ENCODE data around the gene SLC2A6.
A peak's percentile ranks its signal among the peaks of the same experiment; 100 is the strongest.

The SLC2A6 gene

GRCh38 chr9:133441571-133441970 lies 37.3 kb downstream of the SLC2A6 start:
- no peak for DNase-seq (ENCODE audit: extremely low read depth in 1 of 2, low read depth in 1 of 2)

- DNase-seq (ENCODE audit: extremely low read depth in 1 of 2, low read depth in 1 of 2), result no peak
These were observed 38.0 kb downstream of the SLC2A6 start for GRCh38 chr9:133440874-133441273.

- no peak for DNase-seq (ENCODE audit: extremely low read depth in 1 of 2, low read depth in 1 of 2)
These were observed 39.6 kb downstream of the SLC2A6 start for GRCh38 chr9:133439337-133439736.

DNA sequence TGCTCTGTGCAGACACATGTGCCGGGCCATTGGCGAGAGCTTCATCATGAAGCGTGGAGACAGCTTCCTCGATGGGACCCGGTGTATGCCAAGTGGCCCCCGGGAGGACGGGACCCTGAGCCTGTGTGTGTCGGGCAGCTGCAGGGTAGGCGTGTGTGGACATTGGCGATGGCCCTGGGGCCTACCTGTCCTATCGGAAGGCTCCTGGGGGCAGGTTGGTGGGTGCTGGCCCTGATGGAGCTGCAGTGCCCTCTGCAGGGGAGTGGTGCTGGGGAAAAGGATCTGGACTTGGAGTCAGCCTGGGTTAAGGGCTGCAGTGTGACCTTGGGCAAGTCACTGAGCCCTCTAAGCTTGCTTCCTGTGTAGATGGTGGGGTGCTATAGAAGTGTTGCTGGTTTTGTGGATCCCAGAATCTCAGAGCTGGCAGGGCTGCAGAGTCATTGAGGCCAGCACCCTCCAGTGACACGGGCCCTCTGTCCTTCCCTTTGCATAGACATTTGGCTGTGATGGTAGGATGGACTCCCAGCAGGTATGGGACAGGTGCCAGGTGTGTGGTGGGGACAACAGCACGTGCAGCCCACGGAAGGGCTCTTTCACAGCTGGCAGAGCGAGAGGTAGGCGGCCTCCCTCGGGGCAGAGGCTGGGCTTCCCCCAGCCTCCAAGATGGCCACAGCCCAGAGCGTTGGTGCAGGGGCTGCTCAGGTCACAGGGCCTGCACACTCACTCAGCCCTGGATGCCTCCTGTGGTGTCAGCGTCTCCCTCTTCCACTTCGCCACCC lies 41.0 kb downstream of the SLC2A6 start:
- no peak for DNase-seq (ENCODE audit: extremely low read depth in 1 of 2, low read depth in 1 of 2)

GRCh38 chr9:133436681-133437080 lies 42.2 kb downstream of the SLC2A6 start:
- DNase-seq (ENCODE audit: extremely low read depth in 1 of 2, low read depth in 1 of 2), result no peak

GRCh38 chr9:133433351-133433843 lies 45.5 kb downstream of the SLC2A6 start:
- no peak for DNase-seq (ENCODE audit: extremely low read depth in 1 of 2, low read depth in 1 of 2)

GRCh38 chr9:133430244-133430643 lies 48.7 kb downstream of the SLC2A6 start:
- no peak for DNase-seq (ENCODE audit: extremely low read depth in 1 of 2, low read depth in 1 of 2)

- DNase-seq (ENCODE audit: extremely low read depth in 1 of 2, low read depth in 1 of 2), result no peak
These were observed 49.2 kb downstream of the SLC2A6 start for GRCh38 chr9:133429641-133430161.

- DNase-seq (ENCODE audit: extremely low read depth in 1 of 2, low read depth in 1 of 2), result no peak
These were observed 49.7 kb downstream of the SLC2A6 start for GRCh38 chr9:133429214-133429613.

DNA sequence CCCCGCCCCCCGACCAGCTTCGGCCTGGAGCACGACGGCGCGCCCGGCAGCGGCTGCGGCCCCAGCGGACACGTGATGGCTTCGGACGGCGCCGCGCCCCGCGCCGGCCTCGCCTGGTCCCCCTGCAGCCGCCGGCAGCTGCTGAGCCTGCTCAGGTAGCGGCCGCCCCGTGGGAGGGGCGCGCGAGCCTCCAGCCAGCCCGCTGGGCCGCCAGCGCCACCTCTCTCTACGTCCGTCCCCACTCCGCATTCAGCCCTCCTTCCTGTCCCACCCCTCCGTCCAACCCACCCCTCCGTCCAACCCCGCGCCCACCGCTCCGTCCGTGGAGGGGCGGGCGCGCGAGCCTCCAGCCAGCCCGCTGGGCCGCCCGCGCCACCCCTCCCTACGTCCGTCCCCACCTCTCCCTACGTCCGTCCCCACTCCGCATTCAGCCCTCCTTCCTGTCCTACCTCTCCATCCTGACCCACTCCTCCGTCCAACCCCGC lies 50.2 kb downstream of the SLC2A6 start:
- DNase-seq (ENCODE audit: extremely low read depth in 1 of 2, low read depth in 1 of 2), result no peak

GRCh38 chr9:133427658-133428348 lies 51.1 kb downstream of the SLC2A6 start:
- no peak for DNase-seq (ENCODE audit: extremely low read depth in 1 of 2, low read depth in 1 of 2)

GRCh38 chr9:133426011-133426410 lies 52.9 kb downstream of the SLC2A6 start:
- DNase-seq (ENCODE audit: extremely low read depth in 1 of 2, low read depth in 1 of 2), result no peak

GRCh38 chr9:133425049-133425632 lies 53.8 kb downstream of the SLC2A6 start:
- no peak for DNase-seq (ENCODE audit: extremely low read depth in 1 of 2, low read depth in 1 of 2)

DNA sequence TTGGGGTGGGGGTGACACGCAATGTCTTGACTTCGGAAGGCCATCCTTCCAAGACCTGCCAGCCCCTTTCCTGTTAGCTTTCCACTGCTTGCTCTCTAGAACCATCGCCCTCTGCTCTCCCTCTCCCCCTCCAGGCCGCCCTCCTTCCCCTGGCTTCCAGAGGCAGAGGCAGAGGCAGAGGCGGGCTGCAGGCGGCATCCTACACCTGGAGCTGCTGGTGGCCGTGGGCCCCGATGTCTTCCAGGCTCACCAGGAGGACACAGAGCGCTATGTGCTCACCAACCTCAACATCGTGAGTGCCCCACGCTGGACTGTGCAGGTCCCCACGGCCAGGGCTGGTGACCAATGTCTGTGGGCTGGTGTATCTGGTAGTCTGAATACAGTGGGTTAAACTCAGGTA lies 54.7 kb downstream of the SLC2A6 start:
- no peak for DNase-seq (ENCODE audit: extremely low read depth in 1 of 2, low read depth in 1 of 2)

GRCh38 chr9:133423216-133423615 lies 55.7 kb downstream of the SLC2A6 start:
- no peak for DNase-seq (ENCODE audit: extremely low read depth in 1 of 2, low read depth in 1 of 2)

DNA sequence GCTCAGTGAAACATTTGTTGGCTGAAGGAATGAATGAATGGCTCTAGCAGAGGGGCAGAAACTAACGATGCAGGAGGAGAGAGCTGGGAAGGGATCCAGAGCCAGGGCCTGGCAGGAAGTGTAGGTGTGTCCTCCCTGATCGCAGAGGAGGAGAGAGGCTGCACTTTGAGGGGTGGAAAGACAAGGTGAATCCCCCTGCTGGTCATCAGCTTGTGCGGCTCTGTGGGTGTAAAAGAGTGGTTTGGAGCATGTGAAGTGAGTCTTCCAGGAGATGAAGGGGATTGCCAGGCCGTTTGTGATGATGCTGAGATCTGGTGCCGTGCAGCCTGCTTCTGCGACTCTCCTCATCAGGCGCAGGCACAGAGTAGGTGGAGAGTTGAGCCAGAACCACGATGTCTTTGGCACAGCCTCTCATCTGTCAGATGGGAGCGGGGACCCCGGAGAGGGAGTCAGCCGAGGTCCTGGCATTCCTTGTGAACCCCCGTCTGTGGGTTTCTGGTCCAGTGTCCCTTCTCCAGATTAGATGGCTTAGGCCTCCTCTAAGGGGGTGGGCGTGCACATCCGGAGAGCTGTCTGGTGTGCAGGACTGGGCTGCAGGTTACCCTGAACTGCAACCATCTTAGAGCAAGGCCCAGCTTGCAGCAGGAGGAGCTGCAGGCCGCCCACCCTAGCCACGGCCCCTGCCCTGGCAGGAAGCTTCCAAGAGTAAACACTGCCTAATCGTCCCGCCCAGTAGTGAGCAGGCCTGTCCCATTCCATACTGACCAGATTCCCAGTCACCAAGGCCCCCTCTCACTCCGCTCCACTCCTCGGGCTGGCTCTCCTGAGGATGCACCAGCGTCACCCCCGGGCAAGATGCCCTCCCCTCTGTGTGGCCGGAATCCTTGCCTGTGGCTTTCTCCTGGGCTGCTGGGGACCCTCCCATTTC lies 57.0 kb downstream of the SLC2A6 start, which contains the start of gene ADAMTS13:
Gene ADAMTS13, plus strand, starts transcription at position 753 of the 928 bp plus-strand sequence. Its CDS starts 77 bp downstream, at position 830.
- DNase-seq (ENCODE audit: extremely low read depth in 1 of 2, low read depth in 1 of 2), result peak; percentile 21 to 55
